HG03103 (cell line): ENCODE results near the gene FAM163B.

ENCODE experiments used
- ATAC-seq: cut with Tn5 transposase; IDR thresholded peaks from one replicate; pipeline ENCODE4 v1.9.1; 2021; ENCODE audit warnings: low read depth; ENCODE audit not compliant: unreplicated experiment

Gene FAM163B

DNA sequence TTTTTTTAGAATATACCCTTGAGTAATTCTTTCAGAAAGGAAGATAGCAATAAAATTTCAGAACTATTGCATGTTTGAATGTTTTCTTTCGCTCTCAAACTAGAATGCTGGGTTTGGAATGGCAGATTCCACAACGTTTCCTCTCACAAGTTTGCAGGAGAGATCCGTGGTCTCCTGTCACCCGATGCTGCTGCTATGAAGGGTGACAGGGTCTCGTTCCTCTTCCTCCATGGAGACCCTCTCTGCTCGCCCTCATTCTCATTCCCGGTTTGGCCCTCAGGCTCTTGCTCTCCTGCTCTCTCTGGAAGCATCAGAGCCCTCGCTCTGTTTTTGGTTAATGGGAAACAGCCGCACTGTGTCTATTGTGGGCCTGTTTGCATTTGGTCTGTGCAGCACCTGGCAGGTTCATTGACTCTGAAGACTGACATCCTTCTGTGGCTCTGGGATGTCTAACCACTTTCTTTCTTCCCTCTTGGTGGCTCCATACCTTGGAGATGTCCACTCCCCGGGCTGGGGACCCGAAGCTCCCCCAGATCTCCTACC is 12.6 kb upstream of the FAM163B start:
- ATAC-seq: no peak

DNA sequence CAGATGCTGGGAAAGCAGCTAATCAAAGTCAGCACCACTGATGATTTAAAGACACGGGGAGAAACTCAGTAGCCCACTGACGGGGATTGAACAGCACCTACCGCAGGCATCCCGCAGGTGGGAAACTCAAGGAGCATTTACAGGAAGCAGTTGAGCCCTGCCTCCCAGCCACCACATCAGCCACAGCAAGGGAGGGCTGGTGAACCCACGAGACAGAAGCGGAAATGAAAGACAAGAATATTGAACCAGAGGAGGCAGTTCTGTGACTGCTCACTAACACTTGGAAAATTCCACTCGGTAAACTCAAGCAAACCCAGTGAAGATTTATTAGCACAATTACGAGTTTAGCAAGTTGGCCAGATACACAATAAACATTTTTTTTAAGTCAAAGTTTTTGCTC is 10.6 kb upstream of the FAM163B start:
- ATAC-seq: no peak

GRCh38 chr9:133618726-133619125 is 9.5 kb upstream of the FAM163B start:
- no peak for ATAC-seq

DNA sequence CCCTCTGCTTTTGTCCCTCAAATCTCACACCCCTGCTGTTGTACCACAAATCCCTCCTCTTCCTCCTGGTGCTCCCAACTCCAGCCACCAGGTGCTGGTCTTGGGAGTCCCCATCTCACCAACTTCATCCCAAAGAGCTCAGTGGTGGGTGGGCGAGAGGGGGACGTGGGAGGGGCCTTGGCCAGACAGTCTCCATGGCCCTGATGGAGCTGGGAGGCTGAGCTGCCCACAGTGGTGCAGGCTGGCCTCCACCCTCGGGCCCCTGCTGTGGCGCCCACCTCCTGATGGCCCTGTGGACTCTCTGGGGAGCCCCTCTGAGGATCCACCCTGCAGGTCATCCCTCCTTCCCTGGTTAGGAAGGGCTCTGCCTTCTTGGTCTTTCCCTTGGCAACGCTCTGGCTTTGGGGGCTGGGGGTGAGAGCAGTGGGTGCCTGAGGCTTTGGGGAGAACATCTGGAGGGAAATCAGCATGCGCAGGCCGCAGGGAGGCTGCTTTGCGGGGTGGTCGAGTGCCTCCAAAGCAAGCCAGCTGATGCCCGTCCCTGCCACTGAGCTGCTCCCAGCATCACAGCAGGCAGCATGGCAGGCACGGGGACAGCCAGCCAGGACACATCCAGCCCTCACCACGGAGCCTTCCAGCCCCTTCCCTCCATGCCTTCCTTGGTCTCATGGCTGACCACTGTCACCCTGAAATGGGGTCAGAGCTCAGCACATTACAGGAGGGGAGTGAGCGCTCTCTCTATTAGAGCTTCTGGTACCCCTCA is 7.6 kb upstream of the FAM163B start:
- ATAC-seq: no peak

- no peak for ATAC-seq
These were observed 6.5 kb upstream of the FAM163B start for GRCh38 chr9:133615606-133616188.

DNA sequence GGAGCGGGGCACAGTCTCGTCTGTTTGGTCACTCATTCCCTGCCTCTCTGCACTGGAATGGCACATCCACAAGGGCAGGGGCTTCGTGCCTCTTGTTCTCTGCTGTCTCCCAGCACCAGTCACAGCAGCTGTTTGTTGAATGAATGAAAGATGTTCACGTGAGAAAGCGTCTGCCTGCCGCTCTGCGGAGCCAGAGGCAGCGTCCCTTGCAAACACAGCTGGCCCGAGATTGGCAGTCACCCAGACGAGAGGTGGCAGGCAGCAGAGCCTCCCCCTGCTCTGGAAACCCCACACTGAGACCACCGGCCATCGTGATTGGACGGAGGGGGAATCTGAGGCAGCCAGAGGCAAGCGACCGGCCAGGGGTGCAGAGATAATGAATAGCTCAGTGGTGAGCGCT is 6.0 kb upstream of the FAM163B start:
- no peak for ATAC-seq

- no peak for ATAC-seq
These were observed 5.5 kb upstream of the FAM163B start for GRCh38 chr9:133614678-133615077.

DNA sequence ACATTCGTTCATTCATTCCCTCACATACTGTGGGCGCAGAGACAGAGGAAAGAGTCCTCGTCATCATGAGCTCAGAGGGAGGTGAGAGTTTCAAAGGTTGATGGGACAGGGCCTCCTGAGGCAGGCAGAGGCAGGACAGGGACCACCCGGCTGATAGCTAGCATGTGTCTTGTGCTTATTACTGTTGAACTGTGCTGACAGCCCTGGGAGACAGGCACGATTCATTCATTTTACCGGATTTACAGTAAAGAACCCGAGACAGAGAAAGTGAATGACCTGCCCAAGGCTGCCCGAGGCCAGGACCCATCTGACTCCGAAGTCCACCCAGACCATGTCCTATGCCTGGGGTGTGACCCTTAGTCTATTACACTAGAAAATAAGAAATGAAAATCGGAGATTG is 4.9 kb upstream of the FAM163B start:
- no peak for ATAC-seq

GRCh38 chr9:133613432-133613831 is 4.2 kb upstream of the FAM163B start:
- ATAC-seq: no peak

GRCh38 chr9:133612816-133613215 is 3.6 kb upstream of the FAM163B start:
- no peak for ATAC-seq

DNA sequence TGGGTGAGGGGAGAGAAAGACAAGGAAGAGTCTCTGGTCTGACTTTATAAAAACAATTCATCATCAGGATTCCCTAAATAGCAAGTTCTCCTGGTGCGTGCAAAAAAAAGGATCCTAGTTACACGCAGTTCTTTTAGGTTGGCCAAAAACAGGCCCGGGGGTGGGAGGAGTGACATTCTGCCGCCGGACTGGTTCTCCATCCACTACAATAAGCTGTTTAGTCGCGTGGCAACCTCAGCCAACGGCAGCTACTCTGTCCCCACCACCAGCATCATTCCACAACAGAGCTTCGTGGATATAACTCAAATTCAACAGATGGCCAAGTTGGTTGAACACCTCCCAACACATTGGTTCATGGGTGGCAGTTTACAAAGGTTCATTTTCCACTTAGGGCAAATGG is 2.9 kb upstream of the FAM163B start:
- ATAC-seq: no peak

DNA sequence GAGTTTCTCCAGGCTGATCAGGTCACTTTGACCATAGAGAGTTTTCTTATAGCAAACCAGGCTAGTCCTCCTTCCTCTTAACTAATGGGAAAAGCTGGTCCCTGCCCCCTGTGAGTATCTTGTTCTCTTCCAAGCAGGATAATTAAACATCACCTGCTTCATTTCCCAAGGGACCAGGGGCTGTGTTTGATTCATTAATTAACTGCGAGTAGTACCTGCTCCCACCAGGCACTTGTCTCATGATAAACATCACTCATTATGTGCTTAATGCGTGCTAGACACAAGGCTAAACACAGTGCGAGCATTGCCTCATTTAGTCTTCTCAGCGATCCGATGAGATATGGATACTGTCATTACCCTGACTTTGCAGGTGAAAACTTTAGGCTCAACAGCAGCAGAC is 1.7 kb upstream of the FAM163B start:
- no peak for ATAC-seq

DNA sequence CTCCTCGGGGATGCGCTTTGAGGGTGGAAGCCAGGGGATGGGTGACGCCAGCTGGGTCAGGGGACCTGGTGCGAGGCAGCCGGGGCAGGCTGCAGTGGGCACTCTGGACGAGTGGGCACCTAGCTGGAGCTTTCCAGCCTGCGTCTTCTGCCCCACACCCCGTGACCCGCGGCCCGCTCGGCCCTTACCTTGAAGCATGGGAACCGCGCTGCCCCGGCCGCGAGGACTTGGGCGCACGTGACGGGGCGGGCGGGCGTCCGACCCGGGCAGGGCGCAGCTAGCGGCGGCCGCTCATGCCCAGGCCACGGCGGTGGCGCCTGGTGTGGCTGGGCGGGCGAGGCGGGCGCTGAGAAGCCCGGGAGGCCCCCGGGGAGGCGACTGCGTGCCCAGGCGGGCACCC is 300 bp downstream of the FAM163B start:
- no peak for ATAC-seq

- ATAC-seq: no peak
These were observed 807 bp downstream of the FAM163B start for GRCh38 chr9:133608382-133608781.

DNA sequence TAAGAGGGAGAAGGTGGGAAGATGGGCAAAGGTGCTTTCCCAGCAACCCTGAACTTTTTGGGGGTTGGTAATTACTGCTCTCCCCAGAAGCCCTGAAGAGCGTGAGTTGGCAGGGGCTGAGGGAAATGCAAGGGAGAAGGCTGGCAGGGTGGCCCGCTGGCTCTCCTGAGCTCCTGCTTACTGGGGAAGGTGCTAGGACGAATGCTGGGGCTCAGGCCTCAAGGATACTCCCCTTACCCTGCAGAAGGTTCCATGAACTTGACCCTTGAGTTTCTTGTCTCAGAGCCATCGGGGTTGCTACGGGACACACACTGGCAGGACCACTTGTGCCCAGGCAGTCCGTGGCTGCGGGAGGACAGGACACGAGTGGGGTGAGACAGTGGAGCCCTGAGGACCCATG is 1.2 kb downstream of the FAM163B start:
- no peak for ATAC-seq

- ATAC-seq: no peak
These were observed 1.8 kb downstream of the FAM163B start for GRCh38 chr9:133607381-133607780.

DNA sequence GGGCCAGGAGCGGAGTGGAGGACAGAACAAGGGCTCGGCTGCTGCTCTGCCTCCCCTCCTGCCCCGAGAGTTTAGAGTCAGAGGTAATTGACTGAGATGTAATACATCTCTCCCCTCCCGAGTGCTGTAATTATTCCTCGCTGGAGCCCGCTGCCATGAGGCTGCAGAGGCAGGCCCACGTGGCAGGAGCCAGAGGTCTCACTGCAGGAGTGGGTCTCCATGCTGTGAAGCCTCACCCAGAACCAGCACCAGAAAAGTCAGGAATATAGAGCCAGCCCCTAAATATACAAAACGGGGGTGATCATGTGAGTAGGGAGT is 2.5 kb downstream of the FAM163B start:
- no peak for ATAC-seq

DNA sequence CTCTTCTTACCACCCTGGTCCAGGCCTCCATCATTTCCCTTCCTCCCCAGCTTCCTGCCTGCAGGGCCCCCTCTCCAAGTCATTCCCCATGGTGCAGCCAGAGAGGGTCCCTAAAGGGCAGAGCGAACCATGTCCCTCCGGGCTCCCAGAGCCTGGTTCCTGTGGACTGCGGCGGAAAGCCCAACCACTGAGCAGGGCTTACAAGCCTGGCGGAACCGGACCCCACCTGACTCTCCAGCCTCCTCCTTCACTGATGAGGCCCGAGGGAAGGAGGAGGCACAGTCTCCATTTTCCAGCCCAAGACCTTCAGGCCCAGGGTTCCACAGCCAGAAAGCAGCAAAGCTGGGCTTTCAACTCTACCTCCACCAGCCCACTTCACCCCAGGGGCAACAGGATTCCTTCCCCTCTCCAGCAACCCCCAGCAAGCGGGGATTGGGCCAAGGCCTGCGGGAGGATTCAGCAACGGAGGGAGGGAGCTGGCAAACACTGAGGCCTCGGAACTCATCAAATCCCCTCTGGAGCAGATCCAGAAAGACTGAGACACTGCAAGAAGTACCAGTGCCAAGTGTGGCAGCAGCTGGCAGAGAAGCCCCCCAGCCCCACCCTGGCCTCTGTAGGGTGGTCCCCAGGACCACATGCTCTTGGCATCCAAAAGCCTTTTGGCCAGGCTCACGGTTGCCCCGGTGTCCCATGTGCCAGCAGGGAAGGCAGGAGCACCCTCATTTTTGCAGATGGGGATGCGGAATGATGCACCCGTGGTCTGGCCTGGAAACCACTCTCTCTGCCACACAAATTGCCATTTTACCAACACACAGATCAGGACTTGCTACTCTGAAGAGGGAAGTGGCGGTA is 3.1 kb downstream of the FAM163B start:
- ATAC-seq: no peak

- no peak for ATAC-seq
These were observed 3.7 kb downstream of the FAM163B start for GRCh38 chr9:133605446-133605845.

GRCh38 chr9:133604856-133605255 is 4.3 kb downstream of the FAM163B start:
- ATAC-seq: no peak

DNA sequence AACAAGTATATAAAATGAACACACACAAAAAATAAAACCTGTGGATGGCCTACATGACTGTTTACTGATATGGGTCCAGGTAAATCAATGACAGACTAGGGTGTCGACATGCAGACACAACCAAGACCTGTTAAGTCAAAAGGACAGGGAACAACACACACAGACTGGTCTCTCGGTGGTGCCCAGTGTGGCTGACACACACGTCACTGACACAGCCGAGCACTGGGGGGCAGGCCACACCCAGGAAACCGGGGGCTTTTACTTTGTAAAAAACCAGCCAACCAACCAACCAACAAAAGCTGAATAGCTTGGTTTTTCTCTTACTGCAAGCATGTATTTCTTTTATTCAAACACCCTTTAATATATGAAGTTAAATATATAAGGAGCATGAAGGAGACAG is 5.0 kb downstream of the FAM163B start:
- ATAC-seq: no peak
